T-helper 2 cell treated with Interferon-gamma antibody and Interleukin-4, amounts not matched to agents 5 μg/mL and 100 μg/mL, for 36 hours (primary cell): ENCODE measurements around the gene ZNF536.
"Not testable (repeated sequence)": the region's sequence is repeated elsewhere in the genome, so short reads cannot be mapped to it uniquely, and the experiment has no call there.

Experiments
- DNase-seq: peaks from one replicate; pipeline ENCODE4 v3.0.0; 2021; ENCODE audit warnings: low spot score
- H3K27ac Mint-ChIP-seq: one replicate; pipeline ENCODE4 v1.8.0; 2021; ENCODE audit warnings: mild to moderate bottlenecking, mixed read lengths
- H3K27me3 Mint-ChIP-seq: one replicate; pipeline ENCODE4 v1.8.0; 2021; ENCODE audit warnings: low read depth, mixed read lengths
- H3K36me3 Mint-ChIP-seq: one replicate; pipeline ENCODE4 v1.8.0; 2021; ENCODE audit warnings: low read depth, mixed read lengths
- H3K4me1 Mint-ChIP-seq: one replicate; pipeline ENCODE4 v1.8.0; 2021; ENCODE audit warnings: low read depth, mixed read lengths
- H3K4me3 Mint-ChIP-seq: one replicate; pipeline ENCODE4 v1.8.0; 2022; ENCODE audit warnings: mild to moderate bottlenecking, moderate library complexity, mixed read lengths
- H3K9me3 Mint-ChIP-seq: one replicate; pipeline ENCODE4 v1.8.0; 2021; ENCODE audit warnings: mixed read lengths

The ZNF536 gene

DNA sequence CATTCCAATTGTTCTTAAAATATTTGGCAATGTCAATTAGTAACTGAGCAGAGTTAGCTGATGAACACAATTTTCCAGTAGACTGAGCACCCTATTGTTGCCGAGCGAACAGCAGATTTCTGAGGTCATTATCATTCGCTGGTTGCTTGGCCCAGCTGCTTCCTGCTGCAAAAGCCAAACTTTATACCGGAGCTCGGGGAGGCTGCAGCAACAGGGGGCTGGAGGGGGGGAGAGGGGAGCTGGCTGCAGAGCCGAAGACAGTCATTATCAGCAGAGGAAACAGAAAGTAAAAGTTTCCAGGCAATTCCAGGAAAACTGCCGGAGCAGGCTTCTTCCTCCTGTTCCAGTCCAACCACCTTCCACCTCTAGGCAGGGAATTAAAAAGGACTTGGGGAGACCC lies 77.9 kb downstream of the ZNF536 start:
- peaks cover 2% of the 10 kb centered on the region for H3K27me3 Mint-ChIP-seq
- no peaks in the 10 kb centered on the region for H3K9me3 Mint-ChIP-seq
- no peaks in the 10 kb centered on the region for H3K36me3 Mint-ChIP-seq
- DNase-seq, result no peak
- H3K4me3 Mint-ChIP-seq, result no peak overlapping the region
- peaks cover 3% of the 10 kb centered on the region for H3K4me1 Mint-ChIP-seq
- H3K27ac Mint-ChIP-seq, result no peak overlapping the region

DNA sequence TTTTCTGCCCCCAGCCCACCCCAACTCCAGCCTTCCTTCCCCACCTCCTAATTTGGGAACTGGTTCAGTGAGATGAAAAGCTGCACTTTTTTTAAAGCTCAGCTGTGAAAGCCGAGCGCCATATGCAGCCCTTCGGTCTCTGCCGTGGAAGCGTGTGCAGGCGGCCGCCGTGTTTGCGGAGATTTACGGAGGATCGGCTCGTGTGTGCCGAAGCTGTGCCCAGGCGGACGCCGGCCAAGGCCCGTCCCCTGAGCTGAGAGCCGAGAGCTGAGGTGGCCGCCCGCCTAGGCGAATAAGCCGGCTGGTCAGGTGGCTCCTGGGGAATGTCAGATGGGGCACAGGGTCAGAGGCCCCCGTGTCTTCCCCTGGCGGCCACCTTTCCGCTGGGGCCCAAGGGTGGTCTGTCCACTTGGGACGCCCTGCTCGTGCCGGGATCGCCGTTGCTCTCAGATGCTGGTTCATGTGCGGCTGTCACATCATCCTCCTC lies 78.7 kb downstream of the ZNF536 start:
- Mint-ChIP-seq H3K9me3 (no peaks in the 10 kb centered on the region), H3K36me3 (no peaks in the 10 kb centered on the region), H3K4me1 (peaks cover 3% of the 10 kb centered on the region), H3K27ac (no peak overlapping the region), H3K27me3 (peaks cover 2% of the 10 kb centered on the region), H3K4me3 (no peak overlapping the region)
- no peak for DNase-seq

DNA sequence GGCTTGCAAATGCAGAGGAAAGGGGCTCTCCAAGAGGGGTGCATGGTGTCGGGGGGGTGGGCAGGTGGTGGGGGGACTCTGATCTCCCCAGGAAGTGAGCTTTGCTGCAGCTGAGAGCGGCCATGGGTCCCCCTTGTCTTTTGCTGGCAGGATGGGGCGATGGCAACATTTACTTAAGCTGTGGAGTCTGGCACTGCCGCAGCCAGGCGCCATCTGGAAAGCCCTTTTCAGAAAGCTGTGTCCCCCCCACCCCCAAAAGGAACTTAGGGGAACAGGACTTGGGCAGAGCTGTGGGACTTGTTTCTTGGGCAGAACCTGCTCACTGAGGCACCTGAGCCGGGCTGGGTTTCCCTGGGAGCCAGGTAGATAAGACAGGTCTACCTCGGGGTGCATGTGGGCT lies 80.7 kb downstream of the ZNF536 start:
- Mint-ChIP-seq H3K36me3 (no peaks in the 10 kb centered on the region), H3K27ac (no peak overlapping the region), H3K27me3 (peaks cover 2% of the 10 kb centered on the region), H3K4me3 (no peak overlapping the region), H3K4me1 (peaks cover 3% of the 10 kb centered on the region), H3K9me3 (no peaks in the 10 kb centered on the region)
- no peak for DNase-seq

DNA sequence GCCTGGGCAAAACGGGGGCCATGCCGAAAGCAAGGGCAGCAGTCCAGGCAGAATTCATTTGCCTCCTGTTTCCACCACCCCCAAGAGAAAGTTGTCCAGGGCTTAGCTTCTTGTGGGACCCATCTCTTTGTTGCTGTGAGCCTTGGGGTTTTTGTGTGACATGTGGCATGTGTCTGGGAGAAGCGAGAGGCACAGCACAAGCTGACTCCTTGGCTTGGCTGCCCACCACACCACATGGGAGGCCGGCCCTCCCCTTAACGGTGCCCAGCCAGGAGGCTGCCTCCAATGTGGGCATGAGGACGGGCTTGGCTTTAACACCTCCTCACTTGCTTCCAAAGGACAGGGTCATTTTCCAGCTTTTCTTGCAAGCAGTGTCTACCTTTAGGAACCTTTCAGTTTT lies 81.6 kb downstream of the ZNF536 start:
- DNase-seq, result no peak
- H3K4me3 Mint-ChIP-seq, result no peak overlapping the region
- no peaks in the 10 kb centered on the region for H3K9me3 Mint-ChIP-seq
- no peaks in the 10 kb centered on the region for H3K27me3 Mint-ChIP-seq
- no peaks in the 10 kb centered on the region for H3K36me3 Mint-ChIP-seq
- H3K4me1 Mint-ChIP-seq, result peaks cover 3% of the 10 kb centered on the region
- no peak overlapping the region for H3K27ac Mint-ChIP-seq

DNA sequence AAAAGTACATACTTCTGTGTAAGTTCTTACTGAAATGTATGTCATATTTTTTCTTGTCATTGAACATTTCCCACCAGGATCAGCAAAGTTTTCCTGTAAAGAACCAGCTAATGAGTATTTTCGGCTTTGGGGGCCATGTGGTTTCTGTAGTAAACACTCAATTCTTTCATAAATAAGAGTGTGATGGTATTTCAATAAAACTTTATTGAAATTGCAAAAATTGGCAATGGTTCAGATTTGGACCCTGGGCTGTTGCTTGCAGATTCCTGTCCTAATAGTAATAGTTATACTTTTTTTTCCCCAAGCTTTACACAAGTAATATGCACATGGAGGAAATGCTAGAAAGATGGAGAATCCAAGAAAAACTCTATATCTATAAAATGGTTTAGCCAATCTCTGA lies 83.7 kb downstream of the ZNF536 start:
- Mint-ChIP-seq H3K27me3 (no peaks in the 10 kb centered on the region), H3K4me1 (no peaks in the 10 kb centered on the region), H3K9me3 (no peaks in the 10 kb centered on the region), H3K27ac (no peak overlapping the region), H3K4me3 (no peak overlapping the region), H3K36me3 (no peaks in the 10 kb centered on the region)
- no peak for DNase-seq

DNA sequence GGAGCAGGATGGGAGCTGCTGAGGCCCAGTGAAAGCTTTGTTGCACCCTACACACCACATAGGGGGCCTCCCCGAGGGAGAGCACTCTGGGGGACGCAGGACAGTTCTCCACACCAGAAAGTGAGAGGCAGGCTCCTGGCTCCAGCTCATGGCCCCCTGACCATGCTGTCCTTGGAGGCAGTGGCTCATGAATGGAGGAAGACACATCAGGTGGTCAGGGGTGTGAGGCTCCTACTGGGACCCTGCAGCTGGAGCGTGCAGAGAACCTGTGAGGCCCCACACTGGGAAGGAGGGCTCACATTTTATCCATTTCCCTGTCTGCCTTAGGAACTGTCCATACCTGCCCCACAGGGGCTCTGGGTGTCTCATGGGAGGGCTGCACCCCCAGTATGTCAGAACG lies 85.3 kb downstream of the ZNF536 start:
- Mint-ChIP-seq H3K27ac (no peak overlapping the region), H3K27me3 (no peaks in the 10 kb centered on the region), H3K4me1 (no peaks in the 10 kb centered on the region), H3K9me3 (no peaks in the 10 kb centered on the region), H3K4me3 (no peak overlapping the region), H3K36me3 (no peaks in the 10 kb centered on the region)
- no peak for DNase-seq

DNA sequence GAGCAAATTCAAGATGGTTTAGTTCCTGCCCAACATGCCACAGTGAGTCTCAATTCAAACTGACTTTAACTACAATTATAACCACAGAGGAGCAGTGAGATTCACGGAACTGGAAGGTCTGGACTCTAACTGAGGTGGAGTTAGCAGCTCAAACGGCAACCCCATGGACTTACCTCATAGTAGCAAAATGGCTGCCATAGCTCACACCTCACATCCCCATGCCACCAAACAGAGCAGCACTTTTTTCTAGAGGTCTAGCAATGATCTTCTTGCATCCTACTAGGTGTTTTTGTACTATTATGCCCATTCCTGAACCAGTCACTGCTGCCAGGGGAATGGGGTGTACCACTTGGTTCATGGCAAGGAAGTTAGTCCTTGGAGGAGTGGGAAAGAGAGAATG lies 87.7 kb downstream of the ZNF536 start:
- H3K4me3 Mint-ChIP-seq, result no peak overlapping the region
- DNase-seq, result no peak
- no peaks in the 10 kb centered on the region for H3K9me3 Mint-ChIP-seq
- H3K27ac Mint-ChIP-seq, result no peak overlapping the region
- no peaks in the 10 kb centered on the region for H3K36me3 Mint-ChIP-seq
- no peaks in the 10 kb centered on the region for H3K27me3 Mint-ChIP-seq
- no peaks in the 10 kb centered on the region for H3K4me1 Mint-ChIP-seq

DNA sequence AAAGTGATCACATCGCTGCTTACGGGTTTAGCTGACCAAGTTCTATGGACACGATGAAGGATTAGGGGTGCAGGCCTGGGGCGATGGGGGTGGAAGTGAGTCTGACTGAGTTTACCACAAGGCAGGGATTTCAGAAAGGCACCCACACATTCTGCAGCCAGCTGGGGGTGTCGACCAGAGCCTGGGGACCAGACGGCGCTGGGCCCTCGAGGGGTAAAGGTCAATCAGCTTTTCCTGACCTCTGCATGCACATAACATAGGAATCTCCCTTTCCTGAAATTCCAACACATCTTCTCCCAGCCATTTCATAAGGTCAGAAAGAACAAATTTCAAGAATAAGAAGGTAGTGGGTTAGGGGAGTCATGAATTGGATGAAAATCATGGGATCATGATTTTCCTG lies 92.0 kb downstream of the ZNF536 start:
- no peaks in the 10 kb centered on the region for H3K27me3 Mint-ChIP-seq
- H3K4me1 Mint-ChIP-seq, result no peaks in the 10 kb centered on the region
- DNase-seq, result no peak
- H3K4me3 Mint-ChIP-seq, result no peak overlapping the region
- H3K27ac Mint-ChIP-seq, result no peak overlapping the region
- no peaks in the 10 kb centered on the region for H3K36me3 Mint-ChIP-seq
- H3K9me3 Mint-ChIP-seq, result peaks cover 5% of the 10 kb centered on the region

DNA sequence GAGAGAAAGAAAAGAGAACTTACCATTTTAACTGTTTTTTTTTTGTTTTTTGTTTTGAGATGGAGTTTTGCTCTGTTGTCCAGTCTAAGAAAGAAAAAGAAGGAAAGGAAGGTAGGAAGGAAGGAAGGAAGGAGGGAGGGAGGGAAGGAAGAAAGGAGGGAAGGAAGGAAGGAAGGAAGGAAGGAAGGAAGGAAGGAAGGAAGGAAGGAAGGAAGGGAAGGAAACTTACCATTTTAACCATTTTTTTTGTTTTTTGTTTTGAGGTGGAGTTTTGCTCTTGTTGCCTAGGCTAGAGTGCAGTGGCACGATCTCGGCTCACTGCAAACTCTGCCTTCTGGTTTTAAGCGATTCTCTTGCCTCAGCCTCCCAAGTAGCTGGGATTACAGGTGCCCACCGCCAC lies 94.4 kb downstream of the ZNF536 start:
- H3K36me3 Mint-ChIP-seq, DNase-seq, H3K4me3 Mint-ChIP-seq, H3K9me3 Mint-ChIP-seq, H3K27ac Mint-ChIP-seq, H3K27me3 Mint-ChIP-seq, H3K4me1 Mint-ChIP-seq: not testable (repeated sequence)

DNA sequence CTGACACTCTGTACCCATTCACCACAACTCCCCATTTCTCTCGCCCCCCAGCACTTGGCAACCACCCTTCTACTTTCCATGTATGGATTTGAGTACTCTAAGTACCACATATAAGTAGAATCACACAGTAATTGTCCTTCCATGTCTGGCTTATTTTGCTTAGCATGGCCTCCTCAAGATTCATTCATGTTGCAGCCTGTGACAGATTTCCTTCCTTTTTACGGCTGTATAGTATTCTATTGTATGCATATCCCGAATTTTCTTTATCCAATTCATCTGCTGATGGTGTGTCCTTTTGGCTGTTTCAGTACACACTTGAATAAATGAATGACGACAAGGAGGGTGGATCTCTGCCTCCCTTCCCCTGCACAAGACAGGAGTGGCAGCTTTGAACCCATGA lies 95.1 kb downstream of the ZNF536 start:
- Mint-ChIP-seq H3K4me1 (no peaks in the 10 kb centered on the region), H3K27ac (no peak overlapping the region), H3K4me3 (no peak overlapping the region), H3K9me3 (peaks cover 5% of the 10 kb centered on the region), H3K36me3 (no peaks in the 10 kb centered on the region), H3K27me3 (no peaks in the 10 kb centered on the region)
- DNase-seq, result no peak

DNA sequence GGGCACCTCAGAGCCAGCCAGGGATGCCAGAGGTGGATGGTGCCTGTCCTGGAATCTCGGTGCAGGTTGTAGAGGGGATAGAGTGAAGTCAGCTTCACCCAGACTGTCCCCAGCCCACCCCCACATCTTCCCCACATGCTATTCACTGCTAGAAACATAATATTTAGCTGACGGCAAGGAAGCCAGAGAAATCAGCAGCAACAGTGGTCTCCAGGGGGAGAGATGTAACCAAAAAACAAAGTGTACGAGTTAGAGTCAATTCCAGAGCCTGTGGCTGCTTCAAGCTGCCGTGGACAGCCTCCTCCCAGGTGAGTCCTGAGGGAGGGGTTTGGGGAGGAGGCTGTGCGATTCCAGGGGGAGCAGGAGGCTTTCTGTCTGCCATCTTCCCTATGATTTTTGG lies 97.6 kb downstream of the ZNF536 start:
- Mint-ChIP-seq H3K9me3 (peaks cover 10% of the 10 kb centered on the region), H3K4me1 (no peaks in the 10 kb centered on the region), H3K36me3 (no peaks in the 10 kb centered on the region), H3K27me3 (no peaks in the 10 kb centered on the region), H3K27ac (no peak overlapping the region), H3K4me3 (no peak overlapping the region)
- no peak for DNase-seq

DNA sequence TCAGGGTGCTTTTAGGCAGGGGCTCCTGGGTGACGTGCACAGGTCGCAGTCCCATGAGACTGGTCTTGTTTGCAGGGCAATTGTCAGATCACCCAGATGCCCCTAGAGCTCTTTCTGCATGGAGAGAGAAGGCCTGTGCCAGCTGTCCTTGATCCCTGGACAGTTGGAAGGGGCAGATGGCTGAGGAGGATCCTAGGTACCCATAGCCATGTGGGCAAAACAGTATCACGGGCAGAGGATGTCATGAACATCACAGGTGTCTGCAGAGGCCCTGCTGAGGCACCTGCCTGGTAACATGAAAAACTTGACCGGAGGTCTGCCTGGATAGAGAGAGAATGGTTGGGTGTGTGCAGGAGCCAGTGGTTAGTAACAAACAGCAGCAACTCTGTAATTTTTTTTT lies 99.3 kb downstream of the ZNF536 start:
- no peak for DNase-seq

DNA sequence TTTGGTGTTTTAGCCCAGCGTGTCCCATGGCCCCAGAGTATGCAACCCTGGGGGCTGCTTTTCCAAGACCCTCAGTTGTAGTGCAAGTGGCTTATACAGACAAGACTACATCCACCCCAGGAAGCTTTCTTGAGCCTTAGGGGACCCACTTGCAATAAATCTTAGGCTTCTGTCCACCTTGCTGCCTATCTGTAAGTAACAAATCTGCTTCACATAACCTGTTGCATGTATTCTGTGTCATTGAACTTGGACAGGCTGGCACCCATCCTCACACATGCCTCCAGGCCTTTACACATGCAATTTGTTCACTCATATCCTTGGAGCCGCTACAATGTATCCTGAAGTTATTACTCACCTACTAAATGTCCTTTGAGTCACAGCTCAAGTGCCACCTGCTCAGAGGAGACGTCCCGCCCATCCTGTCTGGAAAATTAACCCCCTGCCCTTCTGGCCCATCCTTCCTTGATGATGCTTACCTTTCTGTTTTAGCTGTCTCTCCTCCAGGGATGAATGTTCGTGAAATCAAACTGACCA lies 101.2 kb downstream of the ZNF536 start:
- Mint-ChIP-seq H3K4me3 (no peak overlapping the region), H3K9me3 (peaks cover 6% of the 10 kb centered on the region), H3K27me3 (no peaks in the 10 kb centered on the region), H3K4me1 (no peaks in the 10 kb centered on the region), H3K36me3 (no peaks in the 10 kb centered on the region), H3K27ac (no peak overlapping the region)
- no peak for DNase-seq

More for the DNA sequence above, 99.3 kb downstream of the ZNF536 start:
- no peak overlapping the region for H3K4me3 Mint-ChIP-seq
- H3K27me3 Mint-ChIP-seq, result no peaks in the 10 kb centered on the region
- peaks cover 10% of the 10 kb centered on the region for H3K9me3 Mint-ChIP-seq
- no peaks in the 10 kb centered on the region for H3K4me1 Mint-ChIP-seq
- no peak overlapping the region for H3K27ac Mint-ChIP-seq
- H3K36me3 Mint-ChIP-seq, result no peaks in the 10 kb centered on the region

DNA sequence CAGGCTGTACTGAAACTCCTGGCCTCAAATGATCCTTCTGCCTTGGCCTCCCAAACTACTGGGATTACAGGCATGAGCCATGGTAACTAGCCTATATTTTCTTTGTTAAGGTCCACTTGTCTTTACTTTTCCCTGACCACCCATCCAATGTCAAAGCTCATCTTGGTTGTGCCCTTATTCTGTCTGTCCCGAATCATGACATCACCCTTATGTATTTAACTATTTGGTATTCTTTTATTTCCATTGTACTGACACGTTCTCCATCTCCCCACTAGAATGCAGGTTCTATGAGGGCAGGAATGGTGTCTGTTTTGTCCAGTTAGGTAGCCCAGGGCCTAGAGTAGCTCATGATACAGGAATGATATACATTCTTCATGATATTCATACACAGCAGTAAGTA lies 104.8 kb downstream of the ZNF536 start:
- Mint-ChIP-seq H3K27me3 (no peaks in the 10 kb centered on the region), H3K36me3 (no peaks in the 10 kb centered on the region), H3K9me3 (peaks cover 6% of the 10 kb centered on the region), H3K4me1 (no peaks in the 10 kb centered on the region), H3K27ac (no peak overlapping the region), H3K4me3 (no peak overlapping the region)
- DNase-seq, result no peak

DNA sequence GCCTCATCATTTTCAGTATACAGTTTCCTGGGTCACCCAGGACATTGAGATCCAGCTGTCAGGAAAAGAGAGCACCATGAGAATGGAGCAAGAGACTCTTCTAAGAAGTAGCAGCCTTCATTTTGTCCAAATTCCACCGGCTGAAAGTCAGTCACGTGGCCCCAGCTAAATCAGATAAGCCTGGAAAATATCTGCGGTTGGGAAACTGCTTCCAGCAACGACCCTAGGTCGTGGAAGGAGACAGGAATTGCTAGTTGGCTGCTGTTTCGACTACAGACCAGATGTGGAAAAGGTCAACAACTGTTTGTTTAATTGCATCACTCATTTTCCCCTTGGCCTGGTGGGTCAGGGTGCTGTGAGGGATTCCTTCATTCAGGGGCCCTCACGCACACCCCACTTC lies 107.0 kb downstream of the ZNF536 start:
- no peaks in the 10 kb centered on the region for H3K27me3 Mint-ChIP-seq
- no peak for DNase-seq
- H3K27ac Mint-ChIP-seq, result no peak overlapping the region
- no peaks in the 10 kb centered on the region for H3K4me1 Mint-ChIP-seq
- no peaks in the 10 kb centered on the region for H3K9me3 Mint-ChIP-seq
- no peaks in the 10 kb centered on the region for H3K36me3 Mint-ChIP-seq
- H3K4me3 Mint-ChIP-seq, result no peak overlapping the region
